Pancreas (tissue), 10 donors: ENCODE results near the gene SFXN3. TPM values are rescaled to one million over a fixed set of nuclear protein-coding genes. Genes with fewer than 3 reads are reported as not detected.
A peak's percentile ranks its signal among the peaks of the same experiment; 100 is the strongest.

Experiments
- ATAC-seq, 4 donors: fragments of 200-7000 bp; cut with Tn5 transposase; one replicate each; pipeline versions ENCODE4 v1.8.0 to v1.9.1; 2020; ENCODE audit warnings: mild to moderate bottlenecking in 4 of 4, moderate library complexity in 4 of 4
- DNase-seq, 6 donors: peaks; one replicate each; pipeline ENCODE4 v3.0.0-alpha.2; 2020
- FAIRE-seq: peaks from 2 replicates; lab custom pipeline; 2012; peaks lifted over from hg19 to GRCh38; lab: Jason Lieb, UNC
- H3K27ac ChIP-seq, 4 donors: fragments of 200-600 bp; sonication (generic); 1 replicate in 3 of 4; 2 replicates in 1 of 4; pipeline versions ENCODE4 v1.5.0 to v1.8.0; 2020
- H3K27me3 ChIP-seq, 4 donors: fragments of 200-600 bp; one replicate each; pipeline ENCODE4 v1.8.0; 2021
- H3K36me3 ChIP-seq, 3 donors: fragments of 200-600 bp; sonication (generic) in 1 of 3; one replicate each; pipeline versions ENCODE4 v1.5.0 to v1.8.0; 2020 to 2021
- H3K4me1 ChIP-seq, 3 donors: fragments of 200-600 bp; one replicate each; pipeline ENCODE4 v1.8.0; 2021
- H3K4me3 ChIP-seq, 4 donors: fragments of 200-600 bp; sonication (generic) in 2 of 4; one replicate each; pipeline versions ENCODE4 v1.5.0 to v1.8.0; 2020 to 2021
- H3K9me3 ChIP-seq, 4 donors: fragments of 200-600 bp; one replicate each; pipeline ENCODE4 v1.8.0; 2021
- WGBS, 2 donors: extraction: QIAGEN DNeasy Blood & Tissue Kit; methylation state at CpG; one replicate each; pipeline ENCODE4 v1.1.7; 2013; 5-methylcytosine and 5-hydroxymethylcytosine counted together
- intact Hi-C, 3 donors: fragments of 100-400 bp; cut with DNase I; formaldehyde crosslinking; loops; one replicate each; pipeline versions ENCODE4 v1.11.1 to v1.14.2; 2022
- polyA plus RNA-seq, 2 donors: library from polyadenylated mRNA; stranded (reverse); fragments of 200-250 nt; gene quantifications; one replicate each; pipeline ENCODE4 v1.2.3, GENCODE V29; 2013
- total RNA-seq, 6 donors: library from RNA; stranded (reverse); fragmentation: NEBNext Ultra II Directional in 4 of 6; extraction: Animal tissue kit (Norgen Biotek cat#: 25700) in 4 of 6; gene quantifications; one replicate each; pipeline versions ENCODE4 v1.2.1 to v1.2.4, GENCODE V29; 2021 to 2023
- TF ChIP-seq, protein P1 (sequence below), 4 donors: fragments of 200-600 bp; sonication (generic) in 3 of 4; IDR thresholded peaks; one replicate each; pipeline versions ENCODE4 v1.5.0 to v1.8.0; 2021; ENCODE audit warnings: antibody characterized with exemption in 4 of 4
- donor health status: healthy with polysubstance abuse.
- donor health status: DM: no; HTN: no; CAD: no; lungs with moderate emphysema.
- donor health status: DM: no; HTN: no; CAD: no.
- donor health status: control.
- donor health status: control.
- donor health status: Bipolar disorder and iron deficiency.
- donor health status: DM: yes; HTN: yes; CAD: no.
- donor health status: DM: no; HTN: no; CAD: no.
- donor health status: DM: no; HTN: no; CAD: no.
- donor health status: DM: yes; HTN: yes; CAD: no.

The SFXN3 gene
- total and polyA plus RNA-seq, 8 donors: 8.2 to 33.5 (median 16.4) TPM

DNA sequence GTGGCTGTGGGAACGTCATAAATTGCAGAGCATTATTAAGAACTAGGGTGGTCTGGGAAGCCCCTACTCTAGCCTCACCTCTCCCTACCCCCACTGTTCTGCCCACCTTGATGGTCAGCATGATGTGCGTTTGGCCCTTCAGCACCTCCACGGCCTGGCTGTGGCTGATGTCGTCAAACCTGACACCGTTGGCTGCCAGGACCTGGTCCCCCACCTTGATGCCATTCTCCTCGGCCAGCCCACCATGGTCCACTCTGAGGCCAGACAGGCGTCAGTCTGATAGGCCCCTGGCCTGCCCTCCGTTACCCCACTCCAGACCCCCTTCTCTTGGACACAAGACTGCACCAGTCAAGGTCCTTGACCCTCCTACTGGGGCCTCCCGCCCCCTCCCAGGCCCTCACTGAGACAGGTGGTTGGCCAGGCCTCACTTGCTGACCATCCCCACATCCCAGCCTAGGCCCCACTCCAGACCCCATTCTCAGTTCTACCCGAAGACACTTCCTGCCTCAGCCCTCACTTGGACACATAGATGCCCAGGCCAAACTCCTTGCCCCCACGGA lies 9.3 kb upstream of the SFXN3 start:
- no peak for FAIRE-seq
- H3K27ac ChIP-seq: no peak overlapping the region
- H3K27me3 ChIP-seq: no peaks in the 10 kb centered on the region
- H3K36me3 ChIP-seq: no peaks in the 10 kb centered on the region
- H3K4me3 ChIP-seq: no peak overlapping the region
- H3K4me1 ChIP-seq: no peaks in the 10 kb centered on the region
- TF ChIP-seq, protein P1, sequence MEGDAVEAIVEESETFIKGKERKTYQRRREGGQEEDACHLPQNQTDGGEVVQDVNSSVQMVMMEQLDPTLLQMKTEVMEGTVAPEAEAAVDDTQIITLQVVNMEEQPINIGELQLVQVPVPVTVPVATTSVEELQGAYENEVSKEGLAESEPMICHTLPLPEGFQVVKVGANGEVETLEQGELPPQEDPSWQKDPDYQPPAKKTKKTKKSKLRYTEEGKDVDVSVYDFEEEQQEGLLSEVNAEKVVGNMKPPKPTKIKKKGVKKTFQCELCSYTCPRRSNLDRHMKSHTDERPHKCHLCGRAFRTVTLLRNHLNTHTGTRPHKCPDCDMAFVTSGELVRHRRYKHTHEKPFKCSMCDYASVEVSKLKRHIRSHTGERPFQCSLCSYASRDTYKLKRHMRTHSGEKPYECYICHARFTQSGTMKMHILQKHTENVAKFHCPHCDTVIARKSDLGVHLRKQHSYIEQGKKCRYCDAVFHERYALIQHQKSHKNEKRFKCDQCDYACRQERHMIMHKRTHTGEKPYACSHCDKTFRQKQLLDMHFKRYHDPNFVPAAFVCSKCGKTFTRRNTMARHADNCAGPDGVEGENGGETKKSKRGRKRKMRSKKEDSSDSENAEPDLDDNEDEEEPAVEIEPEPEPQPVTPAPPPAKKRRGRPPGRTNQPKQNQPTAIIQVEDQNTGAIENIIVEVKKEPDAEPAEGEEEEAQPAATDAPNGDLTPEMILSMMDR (IDR thresholded peaks at IDR 0.05): no peak
- H3K9me3 ChIP-seq: no peaks in the 10 kb centered on the region
- peak in 2 of 6 donors; percentile 25 to 57 for DNase-seq
- ATAC-seq: no peak
- intact Hi-C loops: no loop called here
- 71 to 72% methylated on average over 11 of the region's 11 CpGs for whole genome bisulfite sequencing, 2 donors

GRCh38 chr10:101022967-101023705 lies 7.9 kb upstream of the SFXN3 start:
- FAIRE-seq (no peak), ATAC-seq (no peak), DNase-seq (peak in 1 of 6 donors; percentile 17)
- H3K4me1 ChIP-seq: no peaks in the 10 kb centered on the region
- no peak overlapping the region for H3K4me3 ChIP-seq
- H3K27me3 ChIP-seq: no peaks in the 10 kb centered on the region
- H3K27ac ChIP-seq: no peak overlapping the region
- TF ChIP-seq, protein P1 (IDR thresholded peaks at IDR 0.05): no peak
- WGBS, 2 donors: 90 to 92% methylated on average over 15 of the region's 15 CpGs
- no peaks in the 10 kb centered on the region for H3K9me3 ChIP-seq
- no peaks in the 10 kb centered on the region for H3K36me3 ChIP-seq
- intact Hi-C loops: no loop called here

GRCh38 chr10:101027106-101027720 lies 3.8 kb upstream of the SFXN3 start:
- intact Hi-C loops: no loop called here
- no peak for FAIRE-seq
- TF ChIP-seq, protein P1 (IDR thresholded peaks at IDR 0.05): no peak

GRCh38 chr10:101028446-101029337 lies 2.3 kb upstream of the SFXN3 start:
- DNase-seq (no peak), ATAC-seq (no peak), FAIRE-seq (no peak)
- Histone ChIP-seq H3K4me1 (peaks cover 0 to 12% (median 0%) of the 10 kb centered on the region in 3 donors), H3K9me3 (no peaks in the 10 kb centered on the region), H3K27ac (no peak overlapping the region), H3K27me3 (no peaks in the 10 kb centered on the region), H3K36me3 (no peaks in the 10 kb centered on the region), H3K4me3 (no peak overlapping the region)
- intact Hi-C loops: no loop called here
- 77 to 86% methylated on average over 7 of the region's 7 CpGs for WGBS, 2 donors
- TF ChIP-seq, protein P1 (IDR thresholded peaks at IDR 0.05): no peak

More at GRCh38 chr10:101027106-101027720, 3.8 kb upstream of the SFXN3 start:
- Histone ChIP-seq H3K36me3 (no peaks in the 10 kb centered on the region), H3K9me3 (no peaks in the 10 kb centered on the region), H3K27ac (no peak overlapping the region), H3K4me3 (no peak overlapping the region), H3K27me3 (no peaks in the 10 kb centered on the region), H3K4me1 (peaks cover 0 to 3% (median 0%) of the 10 kb centered on the region in 3 donors)
- no peak for DNase-seq
- 77 to 87% methylated on average over 10 of the region's 10 CpGs for WGBS, 2 donors
- ATAC-seq: no peak
